Kidney epithelial cell (primary cell): ENCODE data around the gene HAPSTR1. TPM values are rescaled to one million over a fixed set of nuclear protein-coding genes. Genes with fewer than 3 reads are reported as not detected.

ENCODE experiments used
- DNase-seq: peaks from one replicate; pipeline ENCODE4 v3.0.0-alpha.2; 2010; ENCODE audit warnings: low read depth
- H3K27me3 ChIP-seq: 2 replicates; pipeline ENCODE4 v1.6.0; 2011; ENCODE audit warnings: low read length; ENCODE audit not compliant: control insufficient read depth, insufficient read depth
- H3K36me3 ChIP-seq: 2 replicates; pipeline ENCODE4 v1.5.1; 2011; ENCODE audit warnings: low read length; ENCODE audit not compliant: control insufficient read depth, insufficient read depth
- H3K4me3 ChIP-seq: 2 replicates; pipeline ENCODE4 v1.5.1; 2011; ENCODE audit warnings: low read depth, mild to moderate bottlenecking, control low read depth, low read length
- CTCF ChIP-seq: IDR thresholded peaks from 2 replicates; pipeline ENCODE4 v1.5.1; 2011; ENCODE audit warnings: mild to moderate bottlenecking, moderate library complexity, low read length, control low read depth, inconsistent platforms; ENCODE audit not compliant: insufficient read depth, poor library complexity, severe bottlenecking
- total RNA-seq: library from RNA; depleted of rRNA; stranded (reverse); fragments of >200 nt; gene quantifications from 2 replicates; pipeline ENCODE4 v1.2.3, GENCODE V29; 2015

HAPSTR1 gene
- total RNA-seq, 1 donor from 2014 or later = 78.2 TPM

GRCh38 chr16:9102379-9102778 is 10.9 kb downstream of the HAPSTR1 start:
- H3K36me3 ChIP-seq = peaks cover 1% of the 10 kb centered on the region
- no peak for DNase-seq
- TF ChIP-seq CTCF = no peak
- H3K27me3 ChIP-seq = no peaks in the 10 kb centered on the region
- H3K4me3 ChIP-seq = no peak overlapping the region

GRCh38 chr16:9102943-9103342 is 11.5 kb downstream of the HAPSTR1 start:
- DNase-seq = no peak
- Histone ChIP-seq H3K27me3 (no peaks in the 10 kb centered on the region), H3K4me3 (no peak overlapping the region), H3K36me3 (peaks cover 2% of the 10 kb centered on the region)
- no peak for TF ChIP-seq CTCF

GRCh38 chr16:9103546-9103945 is 12.1 kb downstream of the HAPSTR1 start:
- H3K36me3 ChIP-seq = peaks cover 2% of the 10 kb centered on the region
- H3K4me3 ChIP-seq = no peak overlapping the region
- TF ChIP-seq CTCF = no peak
- H3K27me3 ChIP-seq = no peaks in the 10 kb centered on the region
- no peak for DNase-seq

GRCh38 chr16:9105189-9105588 is 13.7 kb downstream of the HAPSTR1 start:
- Histone ChIP-seq H3K36me3 (peaks cover 2% of the 10 kb centered on the region), H3K4me3 (no peak overlapping the region)
- TF ChIP-seq CTCF = no peak

GRCh38 chr16:9107025-9107970 is 15.9 kb downstream of the HAPSTR1 start:
- Histone ChIP-seq H3K36me3 (peaks cover 2% of the 10 kb centered on the region), H3K27me3 (no peaks in the 10 kb centered on the region), H3K4me3 (no peak overlapping the region)
- TF ChIP-seq CTCF = no peak
- no peak for DNase-seq

More at GRCh38 chr16:9105189-9105588, 13.7 kb downstream of the HAPSTR1 start:
- H3K27me3 ChIP-seq = no peaks in the 10 kb centered on the region
- no peak for DNase-seq
